Measurements from ENCODE around the gene SPTBN4.
A peak's percentile ranks its signal among the peaks of the same experiment; 100 is the strongest.

Gene SPTBN4

GRCh38 chr19:40567750-40568494, 101.1 kb downstream of the SPTBN4 start:
- no peak for DNase-seq

- peak; percentile 99 for DNase-seq
Measured at GRCh38 chr19:40570313-40571004, 103.7 kb downstream of the SPTBN4 start.

GRCh38 chr19:40571005-40571318, 104.2 kb downstream of the SPTBN4 start:
- no peak for DNase-seq

- no peak for DNase-seq
Measured at GRCh38 chr19:40571831-40572495, 105.2 kb downstream of the SPTBN4 start.

- no peak for DNase-seq
Measured at GRCh38 chr19:40575326-40575725, 108.5 kb downstream of the SPTBN4 start.

- DNase-seq, result peak; percentile 41
Measured at GRCh38 chr19:40576151-40576584, 109.4 kb downstream of the SPTBN4 start.

GRCh38 chr19:40576585-40577451, 110.0 kb downstream of the SPTBN4 start, which contains the start of gene SHKBP1:
Gene SHKBP1 (plus strand): TSS chr19:40576873. CDS start chr19:40576900, 27 bp downstream.
- peak; percentile 87 for DNase-seq

GRCh38 chr19:40578442-40578908, 111.7 kb downstream of the SPTBN4 start:
- no peak for DNase-seq

- DNase-seq, result no peak
Measured at GRCh38 chr19:40580619-40581018, 113.8 kb downstream of the SPTBN4 start.

- DNase-seq, result no peak
Measured at GRCh38 chr19:40581531-40581930, 114.7 kb downstream of the SPTBN4 start.

- DNase-seq, result no peak
Measured at GRCh38 chr19:40582467-40582866, 115.7 kb downstream of the SPTBN4 start.

GRCh38 chr19:40583283-40583682, 116.5 kb downstream of the SPTBN4 start:
- no peak for DNase-seq

- DNase-seq, result no peak
Measured at GRCh38 chr19:40584007-40584406, 117.2 kb downstream of the SPTBN4 start.

- DNase-seq, result no peak
Measured at GRCh38 chr19:40585241-40585981, 118.6 kb downstream of the SPTBN4 start.

- no peak for DNase-seq
Measured at GRCh38 chr19:40585982-40586422, 119.2 kb downstream of the SPTBN4 start.

GRCh38 chr19:40586611-40587010, 119.8 kb downstream of the SPTBN4 start:
- no peak for DNase-seq

GRCh38 chr19:40588110-40588854, 121.5 kb downstream of the SPTBN4 start:
- DNase-seq, result no peak

- DNase-seq, result no peak
Measured at GRCh38 chr19:40588926-40589569, 122.2 kb downstream of the SPTBN4 start.

- DNase-seq, result no peak
Measured at GRCh38 chr19:40589591-40590429, 123.0 kb downstream of the SPTBN4 start.
